Measurements from ENCODE around the gene MRPL53.

MRPL53 gene

GRCh38 chr2:74472086-74472944, at the start of gene MRPL53:
TSS of gene MRPL53 (minus strand) at chr2:74472680. CDS start at chr2:74472660, 20 bp downstream.
- DNase-seq: peak; percentile 96

- DNase-seq: no peak
These were observed 44.2 kb upstream of the MRPL53 start for GRCh38 chr2:74516650-74517049.

- DNase-seq: peak; percentile 78
These were observed 43.6 kb upstream of the MRPL53 start for GRCh38 chr2:74515981-74516633.

GRCh38 chr2:74515271-74515980, 42.9 kb upstream of the MRPL53 start:
- DNase-seq: no peak

GRCh38 chr2:74514368-74515270, 42.1 kb upstream of the MRPL53 start, which contains the start of gene TLX2:
TSS of gene TLX2 (plus strand) at chr2:74514450. CDS start at chr2:74514807, 357 bp downstream.
- no peak for DNase-seq

- no peak for DNase-seq
These were observed 41.3 kb upstream of the MRPL53 start for GRCh38 chr2:74513605-74514367.

- no peak for DNase-seq
These were observed 40.5 kb upstream of the MRPL53 start for GRCh38 chr2:74512744-74513604.

GRCh38 chr2:74511104-74511989, 38.9 kb upstream of the MRPL53 start:
- DNase-seq: no peak

- no peak for DNase-seq
These were observed 37.8 kb upstream of the MRPL53 start for GRCh38 chr2:74510272-74510671.

- peak; percentile 38 for DNase-seq
These were observed 35.5 kb upstream of the MRPL53 start for GRCh38 chr2:74507926-74508520.

GRCh38 chr2:74507145-74507925, 34.9 kb upstream of the MRPL53 start, which contains the start of gene PCGF1:
TSS of gene PCGF1 (minus strand) at chr2:74507695. CDS start at chr2:74507668, 27 bp downstream.
- DNase-seq: peak; percentile 100

- DNase-seq: no peak
These were observed 33.2 kb upstream of the MRPL53 start for GRCh38 chr2:74505448-74506246.

GRCh38 chr2:74504591-74504990, 32.1 kb upstream of the MRPL53 start:
- no peak for DNase-seq

- DNase-seq: no peak
These were observed 31.3 kb upstream of the MRPL53 start for GRCh38 chr2:74503506-74504475.

GRCh38 chr2:74502720-74503505, 30.4 kb upstream of the MRPL53 start:
- DNase-seq: peak; percentile 53
